Caco-2 (cell line): ENCODE measurements around the gene ASXL1. TPM values are rescaled to one million over a fixed set of nuclear protein-coding genes. Genes with fewer than 3 reads are reported as not detected.
A peak's percentile ranks its signal among the peaks of the same experiment; 100 is the strongest.

ENCODE experiments used
- BruUV-seq: library from RNA; stranded (reverse); fragments of 400-500 nt; replicated peaks from 2 replicates; lab custom pipeline; 2021; lab: Mats Ljungman, UMichigan
- CTCF ChIA-PET: fragments of 300-600 bp; sonication (Branson Sonifier 250); formaldehyde crosslinking; loops from one replicate; lab custom pipeline; 2022; ENCODE audit warnings: antibody characterized with exemption; lab: Charles Lee
- POLR2A ChIA-PET: fragments of 300-600 bp; sonication (Branson Sonifier 250); formaldehyde crosslinking; loops from one replicate; lab custom pipeline; 2022; ENCODE audit warnings: antibody characterized with exemption; lab: Charles Lee
- DNase-seq, 2 experiments: peaks; one replicate each; pipeline versions ENCODE4 v3.0.0 to v3.0.0-alpha.2; 2020 to 2022
- H3K27me3 ChIP-seq: replicated peaks from 2 replicates; pipeline ENCODE4 v1.6.0; 2011; ENCODE audit warnings: low read length; ENCODE audit not compliant: control insufficient read depth, insufficient read depth
- H3K36me3 ChIP-seq: 2 replicates; pipeline ENCODE4 v1.5.1; 2011; ENCODE audit warnings: low read length; ENCODE audit not compliant: control insufficient read depth, insufficient read depth
- H3K4me1 ChIP-seq: fragments of 250-450 bp; sonication (Bioruptor Pico); 2 replicates; pipeline ENCODE4 v1.5.1; 2020; ENCODE audit warnings: mild to moderate bottlenecking
- H3K4me3 ChIP-seq: 2 replicates; pipeline ENCODE4 v1.5.1; 2011; ENCODE audit warnings: low read depth, mild to moderate bottlenecking, control low read depth, low read length
- H3K9me3 ChIP-seq: fragments of 250-450 bp; sonication (Bioruptor Pico); 2 replicates; pipeline ENCODE4 v1.5.1; 2020; ENCODE audit warnings: mild to moderate bottlenecking, moderate library complexity
- H3K27ac Mint-ChIP-seq: one replicate; pipeline ENCODE4 v1.8.0; 2022; ENCODE audit warnings: mixed read lengths; ENCODE audit not compliant: unreplicated experiment
- H3K27me3 Mint-ChIP-seq: one replicate; pipeline ENCODE4 v1.8.0; 2022; ENCODE audit warnings: mixed read lengths; ENCODE audit not compliant: insufficient read depth, unreplicated experiment
- H3K36me3 Mint-ChIP-seq: one replicate; pipeline ENCODE4 v1.8.0; 2022; ENCODE audit warnings: mild to moderate bottlenecking, mixed read lengths; ENCODE audit not compliant: insufficient read depth, unreplicated experiment
- H3K4me1 Mint-ChIP-seq: one replicate; pipeline ENCODE4 v1.8.0; 2022; ENCODE audit warnings: low read depth, mixed read lengths; ENCODE audit not compliant: unreplicated experiment
- H3K4me3 Mint-ChIP-seq: one replicate; pipeline ENCODE4 v1.8.0; 2022; ENCODE audit warnings: mild to moderate bottlenecking, moderate library complexity, mixed read lengths; ENCODE audit not compliant: unreplicated experiment
- H3K9me3 Mint-ChIP-seq: one replicate; pipeline ENCODE4 v1.8.0; 2022; ENCODE audit warnings: mixed read lengths; ENCODE audit not compliant: unreplicated experiment
- intact Hi-C: fragments of 100-400 bp; cut with micrococcal nuclease; formaldehyde crosslinking; loops from one replicate; pipeline ENCODE4 v1.10.0; 2022; ENCODE audit not compliant: unreplicated experiment
- total RNA-seq: library from RNA; stranded (reverse); gene quantifications from 2 replicates; pipeline ENCODE4 v1.2.3, GENCODE V29; 2022
- TF ChIP-seq, protein P1 (sequence below), 2 experiments: fragments of 200-600 bp in 1 of 2; IDR thresholded peaks; 1 replicate in 1 of 2; 2 replicates in 1 of 2; pipeline versions ENCODE4 v1.5.1 to v1.8.0; 2011 to 2022; ENCODE audit warnings: antibody characterized with exemption in 1 of 2, control low read depth in 1 of 2, inconsistent platforms in 1 of 2, low read depth in 1 of 2, low read length in 1 of 2, mild to moderate bottlenecking in 1 of 2, moderate library complexity in 1 of 2; ENCODE audit not compliant: insufficient read depth in 1 of 2, severe bottlenecking in 1 of 2, unreplicated experiment in 1 of 2

ASXL1 gene
- total RNA-seq, 1 experiment from 2014 or later: 226 TPM

- Mint-ChIP-seq H3K27me3 (no peaks in the 10 kb centered on the region), H3K27ac (peak overlapping the region; percentile 93), H3K9me3 (no peaks in the 10 kb centered on the region), H3K36me3 (peaks cover 25% of the 10 kb centered on the region), H3K4me1 (peaks cover 53% of the 10 kb centered on the region), H3K4me3 (no peak overlapping the region)
- TF ChIP-seq, protein P1, sequence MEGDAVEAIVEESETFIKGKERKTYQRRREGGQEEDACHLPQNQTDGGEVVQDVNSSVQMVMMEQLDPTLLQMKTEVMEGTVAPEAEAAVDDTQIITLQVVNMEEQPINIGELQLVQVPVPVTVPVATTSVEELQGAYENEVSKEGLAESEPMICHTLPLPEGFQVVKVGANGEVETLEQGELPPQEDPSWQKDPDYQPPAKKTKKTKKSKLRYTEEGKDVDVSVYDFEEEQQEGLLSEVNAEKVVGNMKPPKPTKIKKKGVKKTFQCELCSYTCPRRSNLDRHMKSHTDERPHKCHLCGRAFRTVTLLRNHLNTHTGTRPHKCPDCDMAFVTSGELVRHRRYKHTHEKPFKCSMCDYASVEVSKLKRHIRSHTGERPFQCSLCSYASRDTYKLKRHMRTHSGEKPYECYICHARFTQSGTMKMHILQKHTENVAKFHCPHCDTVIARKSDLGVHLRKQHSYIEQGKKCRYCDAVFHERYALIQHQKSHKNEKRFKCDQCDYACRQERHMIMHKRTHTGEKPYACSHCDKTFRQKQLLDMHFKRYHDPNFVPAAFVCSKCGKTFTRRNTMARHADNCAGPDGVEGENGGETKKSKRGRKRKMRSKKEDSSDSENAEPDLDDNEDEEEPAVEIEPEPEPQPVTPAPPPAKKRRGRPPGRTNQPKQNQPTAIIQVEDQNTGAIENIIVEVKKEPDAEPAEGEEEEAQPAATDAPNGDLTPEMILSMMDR (IDR thresholded peaks at IDR 0.05; ENCODE audit: insufficient read depth in 1 of 2, low read depth in 1 of 2, low read length in 1 of 2, severe bottlenecking in 1 of 2, unreplicated experiment in 1 of 2): no peak
- DNase-seq: peak in 1 of 2 experiments; percentile 32
- ChIA-PET POLR2A (no interaction called here), CTCF (no interaction called here)
- H3K4me3 ChIP-seq: no peak overlapping the region
- no TSS peak for BruUV-seq
- no peaks in the 10 kb centered on the region for H3K9me3 ChIP-seq
- H3K4me1 ChIP-seq: peaks cover 72% of the 10 kb centered on the region
- H3K27me3 ChIP-seq: no peaks in the 10 kb centered on the region
- intact Hi-C loops: loop anchor here (5.0 kb wide), 1 partner anchor 104 kb away; no protein-coding TSS in a partner anchor
- H3K36me3 ChIP-seq: peaks cover 9% of the 10 kb centered on the region; the same call in 1 of the 2 replicates
Measured at GRCh38 chr20:32478576-32478975, 120.4 kb downstream of the ASXL1 start.

GRCh38 chr20:32479012-32479411 lies 120.9 kb downstream of the ASXL1 start:
- CTCF ChIA-PET: no interaction called here
- Mint-ChIP-seq H3K9me3 (no peaks in the 10 kb centered on the region), H3K4me3 (no peak overlapping the region), H3K27ac (peak overlapping the region; percentile 93), H3K4me1 (peaks cover 50% of the 10 kb centered on the region), H3K36me3 (peaks cover 25% of the 10 kb centered on the region), H3K27me3 (no peaks in the 10 kb centered on the region)
- Histone ChIP-seq H3K27me3 (no peaks in the 10 kb centered on the region), H3K36me3 (peaks cover 6% of the 10 kb centered on the region; the same call in 1 of the 2 replicates), H3K9me3 (no peaks in the 10 kb centered on the region), H3K4me3 (no peak overlapping the region), H3K4me1 (peaks cover 67% of the 10 kb centered on the region)
- POLR2A ChIA-PET: no interaction called here
- intact Hi-C loops: loop anchor here (5.0 kb wide), 1 partner anchor 103 kb away; no protein-coding TSS in a partner anchor
- no TSS peak for BruUV-seq
- peak in 1 of 2 experiments; percentile 44 for DNase-seq
- TF ChIP-seq, protein P1 (IDR thresholded peaks at IDR 0.05; ENCODE audit: insufficient read depth in 1 of 2, low read depth in 1 of 2, low read length in 1 of 2, severe bottlenecking in 1 of 2, unreplicated experiment in 1 of 2): no peak

DNA sequence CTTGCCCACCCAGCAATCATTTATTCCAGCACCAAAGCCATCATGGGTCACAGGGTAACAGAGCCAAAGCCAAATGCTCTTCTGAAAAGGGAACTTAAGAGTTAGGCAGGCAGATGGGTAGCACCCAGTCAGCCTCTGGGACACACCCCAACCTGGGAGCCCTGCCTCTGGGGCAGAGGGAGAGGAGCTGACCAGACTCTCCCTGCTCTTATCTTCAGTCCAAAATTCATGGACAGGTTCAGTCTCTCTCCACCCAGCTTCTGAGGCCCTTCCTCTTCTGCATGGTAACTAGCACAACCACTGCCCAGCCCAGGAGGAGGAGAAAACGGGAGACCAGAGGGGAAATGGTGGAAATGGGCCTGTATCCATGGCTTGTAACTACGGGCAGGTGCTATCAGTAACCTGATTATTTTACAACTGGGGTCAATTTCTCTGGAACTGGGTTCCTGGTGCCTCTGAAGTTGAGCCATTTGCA lies 121.6 kb downstream of the ASXL1 start:
- H3K27ac Mint-ChIP-seq: peak overlapping the region; percentile 80
- no peaks in the 10 kb centered on the region for H3K9me3 Mint-ChIP-seq

More for the DNA sequence above, 121.6 kb downstream of the ASXL1 start:
- TF ChIP-seq, protein P1 (IDR thresholded peaks at IDR 0.05; ENCODE audit: insufficient read depth in 1 of 2, low read depth in 1 of 2, low read length in 1 of 2, severe bottlenecking in 1 of 2, unreplicated experiment in 1 of 2): no peak
- intact Hi-C loops: loop anchor here (5.0 kb wide), 1 partner anchor 103 kb away; no protein-coding TSS in a partner anchor
- no peaks in the 10 kb centered on the region for H3K36me3 ChIP-seq
- H3K27me3 ChIP-seq: no peaks in the 10 kb centered on the region
- H3K36me3 Mint-ChIP-seq: peaks cover 23% of the 10 kb centered on the region
- H3K4me3 Mint-ChIP-seq: no peak overlapping the region
- H3K27me3 Mint-ChIP-seq: no peaks in the 10 kb centered on the region
- peaks cover 60% of the 10 kb centered on the region for H3K4me1 ChIP-seq
- ChIA-PET POLR2A (no interaction called here), CTCF (no interaction called here)
- DNase-seq: peak in 1 of 2 experiments; percentile 44
- H3K4me1 Mint-ChIP-seq: peaks cover 50% of the 10 kb centered on the region
- BruUV-seq: no TSS peak
- no peaks in the 10 kb centered on the region for H3K9me3 ChIP-seq
- no peak overlapping the region for H3K4me3 ChIP-seq
